Muscle of leg (tissue), 11 donors: ENCODE results near the gene PRKCE. TPM values are rescaled to one million over a fixed set of nuclear protein-coding genes. Genes with fewer than 3 reads are reported as not detected.

Source experiments
- DNase-seq: peaks from one replicate; pipeline ENCODE4 v3.0.0; 2013
- H3K27ac ChIP-seq: one replicate; pipeline ENCODE4 v1.5.1; 2013; ENCODE audit warnings: mild to moderate bottlenecking, low read length, control low read depth
- H3K27me3 ChIP-seq: one replicate; pipeline ENCODE4 v1.6.1; 2013; ENCODE audit warnings: low read length; ENCODE audit not compliant: control insufficient read depth, insufficient read depth
- H3K36me3 ChIP-seq: one replicate; pipeline ENCODE4 v1.6.1; 2013; ENCODE audit warnings: low read length; ENCODE audit not compliant: control insufficient read depth, insufficient read depth
- H3K4me1 ChIP-seq: one replicate; pipeline ENCODE4 v1.6.1; 2013; ENCODE audit warnings: low read length; ENCODE audit not compliant: control insufficient read depth, insufficient read depth
- H3K4me3 ChIP-seq: one replicate; pipeline ENCODE4 v1.5.1; 2013; ENCODE audit warnings: low read length, control low read depth
- H3K9me3 ChIP-seq: replicated peaks from 2 replicates; pipeline ENCODE4 v1.6.1; 2013; ENCODE audit warnings: low read depth, low read length; ENCODE audit not compliant: control insufficient read depth
- WGBS: methylation state at CpG from one replicate; pipeline ENCODE4 v1.1.5; 2013; ENCODE audit warnings: missing lambda C conversion rate; ENCODE audit not compliant: insufficient coverage; 5-methylcytosine and 5-hydroxymethylcytosine counted together
- polyA plus RNA-seq, 8 donors: library from polyadenylated mRNA; unstranded; fragments of 120-200 nt; gene quantifications; one replicate each; pipeline versions ENCODE4 v1.2.1 to v1.2.3, GENCODE V29; 2013; ENCODE audit warnings: inconsistent platforms in 1 of 8, low replicate concordance in 1 of 8; ENCODE audit not compliant: insufficient read length in 8 of 8, insufficient read depth in 1 of 8
- total RNA-seq: library from RNA; stranded (reverse); fragments of 120-200 nt; gene quantifications from one replicate; pipeline ENCODE4 v1.2.4, GENCODE V29; 2013

The PRKCE gene
- total and polyA plus RNA-seq, 9 donors = 3.5 to 8.6 (median 6.3) TPM

- no peaks in the 10 kb centered on the region for H3K27me3 ChIP-seq
- no CpG with 5 or more reads among the region's 1 CpG for WGBS
- DNase-seq = no peak
- peaks cover under 1% of the 10 kb centered on the region for H3K4me1 ChIP-seq
- H3K9me3 ChIP-seq = no peaks in the 10 kb centered on the region
- no peak overlapping the region for H3K4me3 ChIP-seq
- H3K27ac ChIP-seq = no peak overlapping the region
- H3K36me3 ChIP-seq = no peaks in the 10 kb centered on the region
Measured at GRCh38 chr2:45696708-45697107, 45.2 kb downstream of the PRKCE start.

DNA sequence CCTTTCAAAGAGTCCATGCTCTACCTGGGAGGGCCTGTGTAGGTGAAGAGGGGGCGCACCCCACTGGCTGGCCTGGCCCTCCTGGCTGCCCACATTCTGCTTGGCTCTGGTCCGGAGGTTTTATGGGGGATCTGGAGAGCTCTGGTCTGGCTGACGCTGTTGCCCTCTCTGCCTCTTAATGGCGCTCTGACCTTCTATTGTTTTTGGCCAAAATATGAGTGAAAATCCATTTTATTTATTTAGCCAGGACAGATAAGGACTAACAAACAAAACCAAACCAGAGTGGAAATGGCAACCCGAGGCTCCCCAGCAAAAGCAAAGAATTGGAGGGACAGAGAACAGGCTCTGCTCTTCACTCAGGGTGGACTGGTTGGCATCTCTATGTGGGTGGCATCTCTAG lies 45.7 kb downstream of the PRKCE start:
- no peaks in the 10 kb centered on the region for H3K9me3 ChIP-seq
- no peaks in the 10 kb centered on the region for H3K36me3 ChIP-seq
- WGBS = 80% methylated on average over 1 of the region's 5 CpGs
- no peaks in the 10 kb centered on the region for H3K4me1 ChIP-seq
- H3K27me3 ChIP-seq = no peaks in the 10 kb centered on the region
- no peak for DNase-seq
- H3K27ac ChIP-seq = no peak overlapping the region
- no peak overlapping the region for H3K4me3 ChIP-seq

DNA sequence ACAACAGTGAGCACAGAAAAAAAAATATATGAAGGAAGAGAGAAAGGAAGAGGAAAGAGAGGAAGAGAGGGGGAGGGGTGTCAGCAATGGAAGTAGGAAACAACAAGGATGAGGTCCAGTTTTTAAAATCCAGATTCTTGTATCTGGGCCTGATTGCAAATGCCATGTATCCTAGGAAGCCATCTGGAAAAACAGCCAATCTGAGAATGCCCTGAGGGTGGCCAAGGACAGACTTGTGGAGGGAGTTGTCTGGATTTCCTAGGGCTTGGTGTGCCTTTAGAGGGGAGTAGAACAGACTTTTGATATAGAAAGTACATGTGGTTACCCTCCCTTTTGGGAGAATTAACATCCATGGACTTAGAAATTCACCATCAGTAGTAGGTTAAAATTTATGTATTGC lies 47.1 kb downstream of the PRKCE start:
- no peaks in the 10 kb centered on the region for H3K9me3 ChIP-seq
- no peak overlapping the region for H3K4me3 ChIP-seq
- no peaks in the 10 kb centered on the region for H3K36me3 ChIP-seq
- no peak overlapping the region for H3K27ac ChIP-seq
- no peaks in the 10 kb centered on the region for H3K4me1 ChIP-seq
- no peaks in the 10 kb centered on the region for H3K27me3 ChIP-seq
- no peak for DNase-seq

DNA sequence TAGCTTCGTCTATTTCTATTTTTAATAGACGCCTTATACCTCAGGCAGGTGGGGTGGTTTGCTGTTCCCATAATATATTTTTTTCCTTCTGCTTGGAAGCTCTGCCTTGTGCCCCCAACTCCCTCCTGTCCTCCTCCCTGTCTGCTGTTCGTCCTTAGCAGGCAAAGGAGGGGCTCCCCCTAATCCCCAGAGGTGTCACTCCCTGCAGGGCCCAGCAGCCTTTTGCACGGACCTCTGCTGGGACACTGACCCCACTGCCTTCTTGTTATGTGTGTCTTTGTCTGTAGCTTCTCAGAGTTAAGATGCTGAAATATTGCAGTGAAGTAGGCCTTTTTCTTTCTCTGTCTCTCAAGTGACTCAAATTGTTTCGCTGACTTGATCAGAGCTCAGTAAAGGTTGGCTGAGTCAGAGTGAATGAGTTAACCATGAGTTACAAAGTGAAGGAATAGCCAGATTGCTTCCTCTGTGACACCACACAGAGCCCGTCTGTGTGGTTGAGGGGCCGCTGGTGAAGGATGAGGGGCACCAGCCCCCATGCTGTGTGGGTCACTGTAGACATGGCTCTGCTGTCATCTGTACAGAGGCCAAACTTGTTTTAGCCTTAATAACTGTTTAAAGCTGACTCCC lies 47.7 kb downstream of the PRKCE start:
- no peak overlapping the region for H3K27ac ChIP-seq
- H3K36me3 ChIP-seq = no peaks in the 10 kb centered on the region
- DNase-seq = no peak
- H3K9me3 ChIP-seq = no peaks in the 10 kb centered on the region
- no peaks in the 10 kb centered on the region for H3K27me3 ChIP-seq
- no peak overlapping the region for H3K4me3 ChIP-seq
- WGBS = 28% methylated on average over 2 of the region's 7 CpGs
- no peaks in the 10 kb centered on the region for H3K4me1 ChIP-seq

DNA sequence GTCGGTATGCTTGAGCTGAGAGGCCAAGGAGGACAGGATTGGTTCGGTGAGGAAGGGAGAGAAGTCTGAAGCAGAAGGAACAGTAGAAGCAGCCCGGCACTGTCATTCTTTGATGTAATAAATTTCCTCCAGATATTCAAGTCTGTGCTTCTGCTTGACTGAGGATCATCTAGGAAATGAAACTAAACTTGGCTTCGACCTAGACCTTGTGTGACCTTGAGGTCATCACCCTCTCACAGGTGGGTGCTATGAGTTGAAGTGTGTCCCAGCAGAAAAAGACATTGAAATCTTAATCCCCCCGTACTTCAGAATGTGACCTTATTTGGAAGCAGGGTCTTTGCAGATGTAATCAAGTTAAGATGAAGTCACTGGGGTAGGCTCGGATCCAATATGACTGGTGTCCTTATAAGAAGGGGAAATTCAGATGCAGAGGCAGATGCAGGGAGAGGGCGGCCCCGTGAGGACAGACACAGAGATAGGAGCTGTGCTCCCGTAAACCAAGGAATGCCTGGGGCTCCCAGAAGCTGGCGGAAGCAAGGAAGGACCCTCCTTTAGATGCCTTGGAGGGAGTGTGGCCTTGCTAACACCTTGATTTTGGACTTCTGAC lies 49.0 kb downstream of the PRKCE start:
- 86% methylated on average over 7 of the region's 10 CpGs for WGBS
- no peak overlapping the region for H3K27ac ChIP-seq

DNA sequence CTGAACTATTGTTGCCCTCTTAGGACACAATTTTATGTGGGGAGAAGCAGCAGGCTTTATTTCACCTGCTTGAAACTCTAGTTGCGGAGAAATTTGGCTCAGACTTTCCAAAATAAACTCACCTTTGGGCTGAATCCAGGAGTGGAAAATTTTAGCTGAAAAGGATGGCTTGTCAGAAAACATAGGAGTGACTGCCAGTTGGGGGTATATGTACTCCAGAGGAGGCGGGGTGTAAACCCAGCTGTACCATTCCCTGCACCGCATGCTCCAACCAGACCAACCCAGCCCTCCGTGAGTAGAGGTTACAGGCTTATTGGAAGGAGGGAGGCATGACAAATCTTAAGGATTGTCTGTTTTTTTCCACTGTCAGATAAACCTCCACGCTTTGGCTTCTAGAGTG lies 53.8 kb downstream of the PRKCE start:
- Histone ChIP-seq H3K27ac (no peak overlapping the region), H3K27me3 (peaks cover 3% of the 10 kb centered on the region), H3K4me1 (peaks cover 20% of the 10 kb centered on the region), H3K4me3 (no peak overlapping the region), H3K9me3 (no peaks in the 10 kb centered on the region), H3K36me3 (no peaks in the 10 kb centered on the region)
- peak; percentile 55 for DNase-seq
- WGBS = 100% methylated on average over 1 of the region's 5 CpGs

More for the DNA sequence above, 49.0 kb downstream of the PRKCE start:
- no peaks in the 10 kb centered on the region for H3K4me1 ChIP-seq
- H3K9me3 ChIP-seq = no peaks in the 10 kb centered on the region
- no peak for DNase-seq
- no peak overlapping the region for H3K4me3 ChIP-seq
- H3K27me3 ChIP-seq = no peaks in the 10 kb centered on the region
- no peaks in the 10 kb centered on the region for H3K36me3 ChIP-seq

- H3K9me3 ChIP-seq = no peaks in the 10 kb centered on the region
- H3K27me3 ChIP-seq = peaks cover 3% of the 10 kb centered on the region
- peaks cover 20% of the 10 kb centered on the region for H3K4me1 ChIP-seq
- peak; percentile 83 for DNase-seq
- peak overlapping the region; percentile 49 for H3K27ac ChIP-seq
- H3K4me3 ChIP-seq = no peak overlapping the region
- no peaks in the 10 kb centered on the region for H3K36me3 ChIP-seq
Measured at GRCh38 chr2:45706033-45706432, 54.6 kb downstream of the PRKCE start.

GRCh38 chr2:45707006-45707405 lies 55.5 kb downstream of the PRKCE start:
- Histone ChIP-seq H3K27ac (peak overlapping the region; percentile 35), H3K27me3 (peaks cover 3% of the 10 kb centered on the region), H3K4me1 (peaks cover 20% of the 10 kb centered on the region), H3K9me3 (no peaks in the 10 kb centered on the region), H3K4me3 (no peak overlapping the region), H3K36me3 (no peaks in the 10 kb centered on the region)
- WGBS = no CpG with 5 or more reads among the region's 3 CpGs
- peak; percentile 71 for DNase-seq

- Histone ChIP-seq H3K4me1 (peaks cover 22% of the 10 kb centered on the region), H3K27ac (no peak overlapping the region), H3K36me3 (no peaks in the 10 kb centered on the region), H3K4me3 (no peak overlapping the region), H3K27me3 (peaks cover 3% of the 10 kb centered on the region), H3K9me3 (no peaks in the 10 kb centered on the region)
- 52% methylated on average over 3 of the region's 6 CpGs for WGBS
- peak; percentile 25 for DNase-seq
Measured at GRCh38 chr2:45707661-45708060, 56.2 kb downstream of the PRKCE start.

- no peaks in the 10 kb centered on the region for H3K36me3 ChIP-seq
- no peak for DNase-seq
- no peak overlapping the region for H3K27ac ChIP-seq
- H3K9me3 ChIP-seq = no peaks in the 10 kb centered on the region
- WGBS = no CpG with 5 or more reads among the region's 3 CpGs
- no peak overlapping the region for H3K4me3 ChIP-seq
- peaks cover 22% of the 10 kb centered on the region for H3K4me1 ChIP-seq
- H3K27me3 ChIP-seq = peaks cover 3% of the 10 kb centered on the region
Measured at GRCh38 chr2:45708501-45708900, 57.0 kb downstream of the PRKCE start.

GRCh38 chr2:45709137-45709536 lies 57.7 kb downstream of the PRKCE start:
- H3K4me3 ChIP-seq = no peak overlapping the region
- H3K4me1 ChIP-seq = peaks cover 22% of the 10 kb centered on the region
- H3K27ac ChIP-seq = no peak overlapping the region
- DNase-seq = no peak
- H3K27me3 ChIP-seq = peaks cover 3% of the 10 kb centered on the region
- no peaks in the 10 kb centered on the region for H3K36me3 ChIP-seq
- no peaks in the 10 kb centered on the region for H3K9me3 ChIP-seq
- 100% methylated on average over 1 of the region's 1 CpG for WGBS
